GM23338 (cell line): ENCODE data around the gene HSPG2.

Experiments
- EZH2 ChIP-seq: fragments of 200-600 bp; sonication (generic); IDR thresholded peaks from one replicate; pipeline ENCODE4 v1.8.0; 2017; ENCODE audit warnings: antibody characterized with exemption, mild to moderate bottlenecking, low read depth; ENCODE audit not compliant: unreplicated experiment
- EZH2phosphoT487 ChIP-seq: fragments of 200-600 bp; sonication (generic); IDR thresholded peaks from one replicate; pipeline ENCODE4 v1.8.1; 2018; ENCODE audit warnings: antibody characterized with exemption; ENCODE audit not compliant: unreplicated experiment
- JUNB ChIP-seq: IDR thresholded peaks from one replicate; pipeline ENCODE4 v1.6.1; 2016; ENCODE audit warnings: antibody characterized with exemption; ENCODE audit not compliant: unreplicated experiment
- POLR2AphosphoS5 ChIP-seq: IDR thresholded peaks from 2 replicates; pipeline ENCODE4 v1.6.1; 2016; ENCODE audit warnings: antibody characterized with exemption, low read depth
- STAT1 ChIP-seq: IDR thresholded peaks from one replicate; pipeline ENCODE4 v1.6.1; 2016; ENCODE audit warnings: antibody characterized with exemption; ENCODE audit not compliant: unreplicated experiment
- ZNF114 ChIP-seq: fragments of 250-450 bp; sonication (Bioruptor Pico); IDR thresholded peaks from 2 replicates; pipeline ENCODE4 v1.5.0; 2020; ENCODE audit warnings: mild to moderate bottlenecking, moderate library complexity
- TF ChIP-seq, protein P1 (sequence below), 2 experiments: fragments of 200-600 bp in 1 of 2; sonication (generic) in 1 of 2; conservative IDR thresholded peaks; 2 replicates each; pipeline versions ENCODE4 v1.5.1 to v1.6.1; 2016 to 2017; ENCODE audit warnings: antibody characterized with exemption in 2 of 2, low read depth in 2 of 2, mild to moderate bottlenecking in 2 of 2, moderate library complexity in 1 of 2

DNA sequence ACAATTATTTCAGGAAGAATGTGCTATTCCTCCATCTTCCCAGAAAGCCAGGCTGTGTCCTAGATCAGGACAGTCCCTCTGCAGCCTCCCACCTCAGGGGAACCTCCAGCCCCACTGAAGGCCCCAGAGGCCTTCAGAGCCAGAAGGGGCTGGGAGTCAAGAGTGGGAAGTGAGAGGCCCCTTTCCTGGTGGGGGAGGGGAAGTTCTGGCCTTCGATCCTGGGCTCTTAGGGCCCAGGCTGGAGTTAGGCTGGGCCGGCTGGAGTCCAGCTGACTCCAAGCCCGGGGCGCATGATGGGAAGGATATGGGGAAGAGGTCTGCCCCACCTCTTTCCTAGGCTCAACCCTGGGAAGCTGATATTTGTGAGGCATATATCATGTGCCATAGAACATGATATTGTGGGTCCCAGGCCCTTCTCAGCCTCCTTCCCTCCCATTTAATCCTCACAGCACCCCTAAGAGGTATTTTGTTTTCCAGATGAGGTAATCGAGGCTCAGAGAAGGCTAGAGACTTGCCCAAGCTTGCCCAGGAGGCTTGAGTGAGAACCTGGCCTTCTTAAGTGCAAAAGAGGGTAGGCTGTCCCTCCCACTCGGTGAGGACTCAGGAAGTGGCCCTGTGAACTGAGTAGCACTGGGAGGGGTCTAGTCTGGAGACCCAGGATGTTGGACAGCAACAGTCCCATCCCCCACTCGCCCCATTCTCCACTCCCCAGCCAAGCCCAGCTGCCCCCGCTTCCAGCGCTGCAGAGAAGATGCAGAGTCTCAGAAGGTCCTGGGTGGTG is 18.6 kb upstream of the HSPG2 start:
- TF ChIP-seq, protein P1, sequence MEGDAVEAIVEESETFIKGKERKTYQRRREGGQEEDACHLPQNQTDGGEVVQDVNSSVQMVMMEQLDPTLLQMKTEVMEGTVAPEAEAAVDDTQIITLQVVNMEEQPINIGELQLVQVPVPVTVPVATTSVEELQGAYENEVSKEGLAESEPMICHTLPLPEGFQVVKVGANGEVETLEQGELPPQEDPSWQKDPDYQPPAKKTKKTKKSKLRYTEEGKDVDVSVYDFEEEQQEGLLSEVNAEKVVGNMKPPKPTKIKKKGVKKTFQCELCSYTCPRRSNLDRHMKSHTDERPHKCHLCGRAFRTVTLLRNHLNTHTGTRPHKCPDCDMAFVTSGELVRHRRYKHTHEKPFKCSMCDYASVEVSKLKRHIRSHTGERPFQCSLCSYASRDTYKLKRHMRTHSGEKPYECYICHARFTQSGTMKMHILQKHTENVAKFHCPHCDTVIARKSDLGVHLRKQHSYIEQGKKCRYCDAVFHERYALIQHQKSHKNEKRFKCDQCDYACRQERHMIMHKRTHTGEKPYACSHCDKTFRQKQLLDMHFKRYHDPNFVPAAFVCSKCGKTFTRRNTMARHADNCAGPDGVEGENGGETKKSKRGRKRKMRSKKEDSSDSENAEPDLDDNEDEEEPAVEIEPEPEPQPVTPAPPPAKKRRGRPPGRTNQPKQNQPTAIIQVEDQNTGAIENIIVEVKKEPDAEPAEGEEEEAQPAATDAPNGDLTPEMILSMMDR (conservative IDR thresholded peaks at IDR 0.05; ENCODE audit: low read depth in 2 of 2), result no peak
- TF ChIP-seq EZH2phosphoT487 (no peak), EZH2 (no peak), JUNB (no peak), POLR2AphosphoS5 (no peak), ZNF114 (no peak), STAT1 (no peak)
